ENCODE data around the gene CDKN2A.

Gene CDKN2A

GRCh38 chr9:21941337-21941995, 52.7 kb downstream of the CDKN2A start:
- no peak for DNase-seq (ENCODE audit: low spot score)

- no peak for DNase-seq (ENCODE audit: low spot score)
Observed at GRCh38 chr9:21936161-21936560, 58.0 kb downstream of the CDKN2A start.

GRCh38 chr9:21935631-21936030, 58.6 kb downstream of the CDKN2A start:
- DNase-seq (ENCODE audit: low spot score): no peak

GRCh38 chr9:21933865-21934264, 60.3 kb downstream of the CDKN2A start:
- DNase-seq (ENCODE audit: low spot score): no peak

DNA sequence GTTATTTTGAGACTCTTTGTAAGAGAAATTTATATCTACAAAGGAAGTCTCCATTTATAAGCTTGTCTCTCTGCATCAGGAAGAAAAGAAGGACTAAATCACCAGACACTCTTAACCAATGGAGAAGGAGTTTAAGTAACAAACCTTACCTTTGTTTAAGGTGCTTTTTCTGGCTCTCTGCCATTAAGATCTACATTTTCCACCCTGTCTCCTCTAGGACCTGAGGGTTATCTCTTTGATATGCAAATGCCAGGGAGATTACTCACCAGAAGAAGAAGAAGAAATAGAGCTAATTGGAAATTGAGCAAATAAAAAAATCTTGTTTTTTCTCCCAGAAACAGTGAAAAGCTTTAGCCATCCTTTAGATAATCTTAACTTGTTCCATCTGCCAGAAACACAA, 60.9 kb downstream of the CDKN2A start:
- DNase-seq (ENCODE audit: low spot score): no peak

DNA sequence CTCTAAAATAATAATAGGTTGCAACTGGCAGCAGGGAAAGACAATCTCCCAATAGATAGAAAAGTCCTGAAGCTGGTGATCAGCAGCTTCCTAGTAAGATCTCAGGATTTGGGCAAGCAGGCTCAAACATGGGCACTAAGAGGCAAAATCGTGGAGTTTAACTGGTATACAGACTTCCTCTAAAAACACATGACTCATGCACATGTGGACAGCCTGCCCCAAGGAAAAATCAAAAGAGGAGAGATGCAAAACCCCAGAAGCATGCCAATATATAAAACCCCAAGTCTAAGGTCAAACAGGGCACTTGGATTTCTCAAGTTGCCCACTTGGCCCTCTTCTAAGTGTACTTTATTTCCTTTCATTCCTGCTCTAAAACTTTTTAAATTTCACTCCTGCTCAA, 62.8 kb downstream of the CDKN2A start:
- no peak for DNase-seq (ENCODE audit: low spot score)

GRCh38 chr9:21927752-21928151, 66.4 kb downstream of the CDKN2A start:
- DNase-seq (ENCODE audit: low spot score): no peak

DNA sequence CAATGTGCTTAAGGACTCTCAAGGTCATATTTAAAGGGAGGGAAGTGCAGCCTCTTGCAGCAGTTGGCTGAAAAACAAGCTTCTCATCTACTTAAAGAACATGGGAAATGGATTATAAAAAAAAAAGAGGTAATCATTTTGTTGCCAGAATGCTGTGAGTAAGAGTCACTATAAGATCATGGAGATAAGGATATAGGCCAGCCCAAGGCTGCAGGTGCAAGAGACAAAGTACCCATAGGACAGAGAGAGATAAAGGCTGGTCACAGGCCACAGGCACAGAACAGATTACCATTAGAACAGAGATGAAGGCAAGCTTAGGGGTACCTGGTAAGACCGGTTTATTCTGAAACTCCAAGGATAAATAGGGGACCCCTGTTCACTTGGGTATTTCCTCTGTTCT, 70.5 kb downstream of the CDKN2A start:
- DNase-seq (ENCODE audit: low spot score): no peak

GRCh38 chr9:21919377-21920362, 74.5 kb downstream of the CDKN2A start:
- no peak for DNase-seq (ENCODE audit: low spot score)

Measured in ecto neural progenitor cell (in vitro differentiated cells).